Measurements from ENCODE around the gene TNRC6A.
"Not testable (repeated sequence)": the region's sequence is repeated elsewhere in the genome, so short reads cannot be mapped to it uniquely, and the experiment has no call there.

TNRC6A gene

DNA sequence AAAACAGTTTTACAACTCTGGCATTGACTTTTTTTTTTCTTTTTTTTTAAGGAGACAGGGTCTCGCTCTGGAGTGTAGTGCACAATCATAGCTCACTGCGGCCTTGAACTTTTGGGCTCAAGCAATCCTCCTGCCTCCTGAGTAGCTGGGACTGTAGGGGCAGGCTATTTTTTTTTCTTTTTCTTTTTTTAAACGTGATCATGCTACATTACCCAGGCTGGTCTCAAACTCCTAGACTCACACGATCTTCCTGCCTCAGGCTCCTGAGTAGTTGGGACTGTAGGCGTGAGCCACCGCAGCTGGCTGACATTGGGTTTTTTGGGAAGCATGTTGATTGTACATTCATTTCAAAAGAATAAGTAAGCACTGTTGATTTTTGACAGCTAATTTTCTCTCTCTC lies 32.1 kb downstream of the TNRC6A start:
- no peak for DNase-seq

DNA sequence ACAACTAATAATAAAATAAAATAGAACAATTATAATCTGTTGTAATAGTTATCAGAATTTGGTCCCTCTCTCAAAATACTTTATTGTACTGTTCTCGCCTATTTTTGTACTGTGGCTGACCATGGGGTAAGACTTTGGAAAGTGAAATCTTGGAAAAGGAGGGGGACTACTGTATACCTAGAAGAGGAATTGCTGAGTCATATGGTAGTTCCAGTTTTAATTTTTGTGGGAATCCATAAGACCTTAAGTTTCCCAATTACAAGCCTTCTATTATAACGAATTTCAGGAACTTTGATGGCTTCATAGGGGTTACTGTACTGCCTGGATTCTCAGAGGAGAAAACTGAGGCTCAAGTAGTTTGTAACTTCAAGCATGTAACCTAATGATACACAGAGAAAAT lies 35.5 kb downstream of the TNRC6A start:
- no peak for DNase-seq

DNA sequence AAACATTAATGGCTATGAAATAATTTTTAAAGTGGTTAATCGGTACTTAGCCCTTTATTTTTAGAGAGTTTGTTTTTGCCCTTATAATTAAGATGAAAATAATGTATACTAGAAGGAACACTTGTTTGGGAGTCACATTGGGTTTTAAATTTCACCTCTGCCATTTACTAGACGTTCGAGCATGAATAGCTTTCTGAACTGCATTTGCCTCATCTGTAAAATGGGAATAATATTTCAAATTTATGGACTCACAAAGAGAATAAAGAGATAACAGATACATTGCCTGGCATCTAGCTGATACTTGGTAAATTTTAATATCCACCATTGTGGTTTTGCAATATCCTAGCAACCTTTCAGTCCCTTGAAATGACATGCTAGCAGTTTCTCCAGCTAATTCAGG lies 36.6 kb downstream of the TNRC6A start:
- DNase-seq: no peak

GRCh38 chr16:24769806-24770205 lies 40.4 kb downstream of the TNRC6A start:
- no peak for DNase-seq

DNA sequence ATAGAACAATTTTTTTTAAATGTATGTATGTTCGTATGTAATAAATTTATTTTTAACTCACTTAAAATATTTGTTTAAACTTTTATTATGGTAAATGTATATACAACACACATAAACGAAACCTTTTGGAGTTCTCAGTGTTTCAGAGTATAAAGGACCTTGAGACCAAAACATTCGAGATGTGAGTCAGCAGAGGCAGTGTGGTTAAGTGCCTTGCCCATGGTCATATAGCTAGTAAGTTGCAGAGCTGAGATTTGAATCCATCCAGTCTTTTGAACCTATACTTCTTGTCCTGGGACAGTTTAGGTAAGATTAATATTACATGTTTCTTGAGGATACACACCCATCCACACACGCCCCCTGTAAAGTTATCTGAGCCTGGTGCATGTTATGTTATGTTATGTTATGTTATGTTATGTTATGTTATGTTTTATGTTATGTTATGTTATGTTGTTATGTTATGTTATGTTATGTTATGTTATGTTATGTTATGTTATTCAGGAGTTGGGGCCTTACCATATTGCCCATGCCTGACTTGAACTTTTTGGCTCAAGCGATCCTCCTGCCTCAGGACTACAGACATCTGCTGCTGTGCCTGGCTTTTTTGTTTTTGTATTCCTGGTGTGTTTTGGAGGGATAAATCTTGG lies 41.8 kb downstream of the TNRC6A start:
- no peak for DNase-seq

DNA sequence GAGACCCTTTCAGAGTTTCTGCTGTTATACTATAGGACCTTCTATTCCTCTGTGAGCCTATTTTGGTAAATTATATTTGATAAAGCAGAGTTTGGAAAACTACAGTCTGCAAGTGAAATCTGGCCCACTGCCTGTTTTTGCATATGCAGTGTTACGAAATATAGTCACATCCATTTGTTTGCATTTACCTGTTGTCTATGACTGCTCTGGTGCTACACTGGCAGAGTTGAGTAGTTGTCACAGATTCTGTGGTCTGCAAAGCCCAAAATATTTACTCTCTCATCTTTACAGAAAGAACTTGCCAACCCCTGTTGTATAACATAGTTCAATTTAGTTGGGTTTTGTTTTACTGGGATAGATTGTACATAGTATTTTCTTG lies 42.3 kb downstream of the TNRC6A start:
- DNase-seq: no peak

- DNase-seq: no peak
Observed at GRCh38 chr16:24773771-24774427, 44.4 kb downstream of the TNRC6A start.

GRCh38 chr16:24774510-24774909 lies 45.1 kb downstream of the TNRC6A start:
- no peak for DNase-seq

DNA sequence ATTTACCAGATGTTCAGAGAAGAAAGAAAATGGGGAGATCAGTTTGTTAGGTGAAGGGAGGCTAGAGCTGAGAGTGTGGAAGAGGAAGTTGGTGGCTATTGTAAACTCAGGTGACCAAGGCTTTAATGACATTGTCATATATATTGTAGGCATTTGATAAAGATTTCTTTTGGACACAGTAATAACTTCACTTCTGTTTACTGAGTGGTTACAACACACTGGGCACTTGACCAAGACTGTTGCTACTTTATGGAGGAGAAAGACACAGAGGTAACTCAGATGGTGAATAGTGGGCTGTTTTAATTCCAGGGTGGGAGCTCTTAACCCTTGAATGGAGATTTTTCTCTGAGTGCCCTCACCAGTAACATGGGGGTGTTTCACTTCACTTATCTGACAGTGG lies 46.0 kb downstream of the TNRC6A start:
- no peak for DNase-seq

DNA sequence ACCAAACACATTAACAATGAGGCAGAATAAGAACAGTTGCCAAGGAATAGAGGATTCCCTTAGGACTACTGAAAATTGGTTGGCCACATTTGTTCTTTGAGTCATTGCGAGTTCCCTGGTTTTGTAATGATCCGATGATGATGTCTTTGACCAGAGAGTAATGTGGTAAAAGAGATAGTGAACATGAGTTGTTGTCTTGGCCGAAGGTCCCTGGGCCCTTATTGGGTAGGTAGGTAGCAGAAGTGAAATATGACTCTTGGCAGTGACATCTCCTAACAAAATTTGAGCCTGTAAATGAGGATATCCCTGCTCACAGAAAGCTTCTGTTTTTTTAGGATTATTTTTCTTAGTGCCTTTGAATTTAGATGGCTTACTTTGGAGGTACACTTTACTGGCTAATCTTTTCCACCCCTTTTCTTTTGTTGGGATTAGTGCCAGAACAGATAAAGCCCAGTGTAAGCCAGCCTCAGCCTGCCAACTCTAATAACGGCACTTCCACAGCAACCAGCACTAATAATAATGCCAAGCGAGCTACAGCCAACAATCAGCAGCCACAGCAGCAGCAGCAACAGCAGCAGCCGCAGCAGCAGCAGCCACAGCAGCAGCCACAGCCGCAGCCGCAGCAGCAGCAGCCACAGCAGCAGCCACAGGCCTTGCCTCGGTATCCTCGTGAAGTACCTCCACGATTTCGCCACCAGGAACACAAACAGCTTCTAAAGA lies 47.2 kb downstream of the TNRC6A start:
- no peak for DNase-seq

DNA sequence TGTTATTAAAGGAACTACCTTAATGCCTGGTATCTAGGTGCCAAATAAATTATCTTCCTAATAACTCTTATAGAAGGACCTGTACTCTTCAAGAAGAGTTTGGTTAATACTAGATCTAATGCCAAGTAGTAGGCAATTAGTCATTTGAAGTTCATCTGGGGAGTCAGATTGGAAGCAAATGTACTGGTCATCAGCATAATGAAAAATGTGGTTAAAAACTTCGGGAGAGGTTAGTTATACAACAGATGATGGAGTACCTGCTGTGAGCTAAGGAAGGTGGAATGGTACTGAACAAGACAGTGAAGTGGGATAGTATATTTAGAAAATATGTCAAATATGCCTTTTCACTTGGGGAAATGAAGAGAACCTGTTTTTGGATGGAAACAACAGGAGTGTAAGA lies 49.2 kb downstream of the TNRC6A start:
- DNase-seq: no peak

DNA sequence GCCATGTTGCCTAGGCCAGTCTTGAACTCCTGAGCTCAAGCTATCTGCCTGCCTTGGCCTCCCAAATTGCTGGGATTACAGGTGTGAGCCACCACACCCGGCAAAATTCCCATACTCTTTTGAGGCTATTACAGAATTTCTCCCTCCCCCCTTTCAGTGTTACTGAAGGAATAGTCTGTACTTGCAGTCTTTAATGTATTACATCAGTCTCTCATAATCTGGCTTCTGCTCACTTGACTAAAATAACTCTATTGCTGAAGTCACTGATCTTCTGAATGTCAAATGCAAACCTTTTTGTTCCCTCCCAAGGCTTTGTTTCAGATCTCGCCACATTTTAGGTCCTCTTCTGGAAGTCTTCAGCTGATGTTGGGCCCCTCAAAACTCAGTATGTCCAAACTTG lies 51.8 kb downstream of the TNRC6A start:
- DNase-seq: no peak

- no peak for DNase-seq
Observed at GRCh38 chr16:24784121-24784520, 54.7 kb downstream of the TNRC6A start.

- no peak for DNase-seq
Observed at GRCh38 chr16:24789881-24790280, 60.4 kb downstream of the TNRC6A start.

GRCh38 chr16:24800586-24800985 lies 71.1 kb downstream of the TNRC6A start:
- DNase-seq: no peak

DNA sequence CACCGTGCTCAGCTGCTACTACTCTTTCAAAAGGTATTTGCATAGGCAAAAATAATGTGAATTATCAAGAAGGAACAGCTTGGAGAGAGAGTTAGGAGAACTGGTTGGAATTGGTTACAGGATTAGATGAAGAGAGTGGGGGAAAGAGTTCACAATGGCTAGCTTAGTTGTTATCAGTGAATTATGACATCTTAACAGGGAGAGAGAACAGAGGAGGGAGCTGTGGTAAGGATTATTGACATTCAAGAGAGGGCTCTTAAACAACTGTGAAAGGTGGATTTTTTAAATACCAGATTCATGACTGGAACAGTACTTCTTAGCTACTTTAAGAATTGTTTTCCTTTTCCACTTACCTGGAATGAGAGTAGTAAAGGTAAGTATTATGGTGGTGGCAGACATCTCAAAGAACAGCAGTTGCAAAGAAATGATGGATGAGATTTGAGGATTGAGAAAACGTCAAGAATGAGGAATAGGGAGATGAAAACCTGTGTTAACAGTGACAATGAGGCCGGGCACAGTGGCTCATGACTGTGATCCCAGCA lies 72.4 kb downstream of the TNRC6A start:
- no peak for DNase-seq

GRCh38 chr16:24805484-24805883 lies 76.0 kb downstream of the TNRC6A start:
- no peak for DNase-seq

DNA sequence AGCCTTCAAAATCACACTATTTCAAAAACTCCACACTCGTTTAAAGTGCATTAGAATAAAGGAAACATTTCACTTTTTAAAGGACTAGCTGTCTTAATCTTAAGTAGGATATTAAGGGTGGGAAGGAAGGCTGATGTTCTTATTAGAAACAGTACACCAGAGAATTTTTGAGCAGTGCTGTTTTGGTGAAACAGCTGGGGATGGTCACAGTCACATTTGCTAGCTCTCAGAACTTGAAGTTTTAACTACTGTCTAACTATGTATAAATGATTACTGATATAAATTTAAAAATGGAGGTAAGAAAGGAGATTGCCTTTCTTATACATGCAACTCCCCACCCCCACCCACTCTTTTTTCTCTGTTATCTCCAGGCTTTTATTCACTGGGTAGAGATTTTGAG lies 77.8 kb downstream of the TNRC6A start:
- no peak for DNase-seq

DNA sequence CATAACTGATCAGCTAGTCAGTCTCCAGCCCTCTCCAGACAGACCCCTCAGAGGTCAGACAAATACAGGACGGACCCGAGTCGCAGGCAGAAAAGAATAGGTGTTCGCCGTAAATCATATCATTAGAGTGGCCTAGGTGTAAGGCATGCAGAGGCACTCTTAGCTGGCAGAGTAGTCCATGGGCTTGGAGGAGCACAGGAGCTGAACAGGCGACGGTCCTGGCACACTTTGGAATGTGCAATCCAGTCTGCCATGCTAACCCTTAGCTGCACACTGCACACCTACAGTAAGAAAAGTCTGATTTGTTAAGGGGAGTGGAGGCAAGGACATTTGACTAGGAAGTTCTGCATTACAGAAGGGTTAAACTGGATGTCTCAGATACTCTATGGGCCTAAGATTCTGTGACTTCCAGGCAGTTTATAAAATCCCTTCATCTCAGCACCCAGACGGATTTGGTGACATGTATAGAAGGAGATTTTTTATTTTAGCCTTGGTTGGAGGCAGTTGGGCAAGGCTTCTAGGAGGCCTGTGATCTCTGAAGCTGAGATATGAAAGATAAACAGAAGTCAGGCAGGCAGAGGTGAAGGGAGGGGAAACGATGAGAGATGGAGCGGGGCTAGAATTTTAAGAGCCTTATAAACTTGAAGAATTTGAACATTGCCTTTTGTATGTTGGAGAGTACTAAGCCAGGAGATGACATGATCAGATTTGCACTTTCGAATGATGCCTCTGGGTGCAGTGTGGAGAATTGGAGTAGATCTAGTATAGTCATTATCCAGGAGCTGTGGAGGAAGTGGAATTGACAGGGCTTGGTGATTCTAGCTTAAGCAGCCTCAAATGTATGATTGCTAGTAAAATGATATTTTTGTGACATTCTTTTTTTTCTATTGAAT lies 81.7 kb downstream of the TNRC6A start:
- no peak for DNase-seq

GRCh38 chr16:24812813-24813212 lies 83.4 kb downstream of the TNRC6A start:
- not testable (repeated sequence) for DNase-seq

DNA sequence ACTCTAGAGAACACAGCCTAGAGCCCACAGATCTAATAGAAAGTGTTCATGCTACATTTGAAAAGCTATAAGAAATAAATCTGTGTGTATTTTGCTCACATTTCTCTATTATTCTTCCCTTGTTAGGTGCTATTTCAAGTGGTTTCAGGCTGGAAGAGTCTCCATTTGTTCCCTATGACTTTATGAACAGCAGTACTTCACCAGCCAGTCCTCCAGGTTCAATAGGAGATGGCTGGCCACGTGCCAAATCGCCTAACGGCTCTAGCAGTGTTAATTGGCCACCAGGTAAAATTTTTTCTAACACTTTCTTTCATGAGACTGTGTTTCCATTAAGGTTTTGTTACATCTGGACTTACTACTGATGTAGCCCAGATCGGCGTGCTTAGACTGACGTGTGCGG lies 85.6 kb downstream of the TNRC6A start:
- DNase-seq: no peak

DNA sequence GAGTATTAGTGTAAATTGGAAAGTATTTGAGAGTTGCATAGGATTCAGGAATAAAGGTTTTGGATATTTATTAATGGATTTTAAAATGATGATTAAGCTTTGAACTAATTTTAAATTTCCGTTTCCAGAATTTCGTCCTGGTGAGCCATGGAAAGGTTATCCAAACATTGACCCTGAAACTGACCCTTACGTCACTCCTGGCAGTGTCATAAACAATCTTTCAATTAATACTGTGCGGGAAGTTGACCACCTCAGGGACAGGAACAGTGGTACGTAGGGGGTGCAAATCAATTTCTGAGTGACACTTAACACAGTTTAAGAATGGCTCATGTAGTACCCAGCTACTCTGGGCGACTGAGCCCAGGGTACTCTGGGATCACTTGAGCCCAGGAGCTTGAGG lies 87.2 kb downstream of the TNRC6A start:
- DNase-seq: no peak

- DNase-seq: no peak
Observed at GRCh38 chr16:24819462-24820040, 90.1 kb downstream of the TNRC6A start.

Measured in CD4-positive, alpha-beta T cell treated with Interleukin-15 for 1 hour (primary cell).